Pancreas (tissue), 10 donors: Measurements from ENCODE around the gene JKAMP. TPM values are rescaled to one million over a fixed set of nuclear protein-coding genes. Genes with fewer than 3 reads are reported as not detected.

ENCODE experiments used
- ATAC-seq, 4 donors: fragments of 200-7000 bp; cut with Tn5 transposase; one replicate each; pipeline versions ENCODE4 v1.8.0 to v1.9.1; 2020; ENCODE audit warnings: mild to moderate bottlenecking in 4 of 4, moderate library complexity in 4 of 4
- DNase-seq, 6 donors: peaks; one replicate each; pipeline ENCODE4 v3.0.0-alpha.2; 2020
- FAIRE-seq: peaks from 2 replicates; lab custom pipeline; 2012; peaks lifted over from hg19 to GRCh38; lab: Jason Lieb, UNC
- H3K27ac ChIP-seq, 4 donors: fragments of 200-600 bp; sonication (generic); 1 replicate in 3 of 4; 2 replicates in 1 of 4; pipeline versions ENCODE4 v1.5.0 to v1.8.0; 2020
- H3K27me3 ChIP-seq, 4 donors: fragments of 200-600 bp; one replicate each; pipeline ENCODE4 v1.8.0; 2021
- H3K36me3 ChIP-seq, 3 donors: fragments of 200-600 bp; sonication (generic) in 1 of 3; one replicate each; pipeline versions ENCODE4 v1.5.0 to v1.8.0; 2020 to 2021
- H3K4me1 ChIP-seq, 3 donors: fragments of 200-600 bp; one replicate each; pipeline ENCODE4 v1.8.0; 2021
- H3K4me3 ChIP-seq, 4 donors: fragments of 200-600 bp; sonication (generic) in 2 of 4; one replicate each; pipeline versions ENCODE4 v1.5.0 to v1.8.0; 2020 to 2021
- H3K9me3 ChIP-seq, 4 donors: fragments of 200-600 bp; one replicate each; pipeline ENCODE4 v1.8.0; 2021
- WGBS, 2 donors: extraction: QIAGEN DNeasy Blood & Tissue Kit; methylation state at CpG; one replicate each; pipeline ENCODE4 v1.1.7; 2013; 5-methylcytosine and 5-hydroxymethylcytosine counted together
- intact Hi-C, 3 donors: fragments of 100-400 bp; cut with DNase I; formaldehyde crosslinking; loops; one replicate each; pipeline versions ENCODE4 v1.11.1 to v1.14.2; 2022
- polyA plus RNA-seq, 2 donors: library from polyadenylated mRNA; stranded (reverse); fragments of 200-250 nt; gene quantifications; one replicate each; pipeline ENCODE4 v1.2.3, GENCODE V29; 2013
- total RNA-seq, 6 donors: library from RNA; stranded (reverse); fragmentation: NEBNext Ultra II Directional in 4 of 6; extraction: Animal tissue kit (Norgen Biotek cat#: 25700) in 4 of 6; gene quantifications; one replicate each; pipeline versions ENCODE4 v1.2.1 to v1.2.4, GENCODE V29; 2021 to 2023
- TF ChIP-seq, protein P1 (sequence below), 4 donors: fragments of 200-600 bp; sonication (generic) in 3 of 4; IDR thresholded peaks; one replicate each; pipeline versions ENCODE4 v1.5.0 to v1.8.0; 2021; ENCODE audit warnings: antibody characterized with exemption in 4 of 4
- donor health status: healthy with polysubstance abuse.
- donor health status: DM: no; HTN: no; CAD: no; lungs with moderate emphysema.
- donor health status: DM: no; HTN: no; CAD: no.
- donor health status: control.
- donor health status: control.
- donor health status: Bipolar disorder and iron deficiency.
- donor health status: DM: yes; HTN: yes; CAD: no.
- donor health status: DM: no; HTN: no; CAD: no.
- donor health status: DM: no; HTN: no; CAD: no.
- donor health status: DM: yes; HTN: yes; CAD: no.

The JKAMP gene
- total and polyA plus RNA-seq, 8 donors: 7.7 to 32.1 (median 13.9) TPM

DNA sequence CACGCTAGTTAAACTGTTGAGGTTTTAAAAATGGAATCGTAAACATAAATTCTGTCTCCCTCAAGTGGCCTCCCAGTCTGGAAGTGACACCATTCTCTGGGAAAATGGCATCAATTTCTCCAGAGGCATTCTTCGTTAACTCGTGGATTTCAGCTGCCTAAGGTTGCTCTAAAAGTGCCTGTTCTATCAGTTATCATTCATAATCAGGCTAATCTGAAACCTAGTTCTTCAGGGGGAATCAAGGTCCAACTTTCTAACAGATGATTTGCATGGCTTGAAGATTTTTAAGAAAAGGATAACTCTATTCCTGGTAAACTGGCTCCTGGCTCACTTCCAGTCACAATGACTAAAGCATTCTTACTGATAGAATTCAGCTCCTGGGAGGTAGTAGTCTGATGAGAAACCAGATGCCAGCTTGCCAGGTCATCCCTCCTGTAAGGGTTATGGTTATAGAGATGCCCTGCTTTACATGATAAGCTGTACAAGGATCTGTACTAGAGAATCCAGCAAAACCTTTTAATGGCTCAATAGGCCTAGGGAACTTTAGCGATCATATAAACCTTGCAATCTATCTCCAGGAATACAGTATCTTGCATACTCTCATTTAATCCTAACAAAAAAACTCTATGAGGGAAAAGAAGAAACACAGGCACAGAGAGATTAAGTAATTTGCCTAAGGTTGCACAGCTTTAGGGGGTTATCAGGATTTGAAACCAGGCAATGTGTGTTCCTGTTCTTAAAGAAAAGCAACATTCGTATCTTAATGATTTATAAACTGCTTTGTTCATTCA lies 1.6 kb upstream of the JKAMP start:
- 50 to 62% methylated on average over 6 of the region's 6 CpGs for WGBS, 2 donors
- ATAC-seq (no peak), FAIRE-seq (no peak), DNase-seq (peak in 3 of 6 donors; percentile 16 to 37 (median 29))
- Histone ChIP-seq H3K36me3 (peaks cover 0 to 2% (median 0%) of the 10 kb centered on the region in 3 donors), H3K4me1 (peaks cover 18 to 36% (median 30%) of the 10 kb centered on the region in 3 donors), H3K4me3 (peak overlapping the region in 3 of 4 donors; percentile 74 to 84 (median 75)), H3K9me3 (no peaks in the 10 kb centered on the region), H3K27me3 (no peaks in the 10 kb centered on the region), H3K27ac (peak overlapping the region in 2 of 4 donors; percentile 24 to 29)
- TF ChIP-seq, protein P1, sequence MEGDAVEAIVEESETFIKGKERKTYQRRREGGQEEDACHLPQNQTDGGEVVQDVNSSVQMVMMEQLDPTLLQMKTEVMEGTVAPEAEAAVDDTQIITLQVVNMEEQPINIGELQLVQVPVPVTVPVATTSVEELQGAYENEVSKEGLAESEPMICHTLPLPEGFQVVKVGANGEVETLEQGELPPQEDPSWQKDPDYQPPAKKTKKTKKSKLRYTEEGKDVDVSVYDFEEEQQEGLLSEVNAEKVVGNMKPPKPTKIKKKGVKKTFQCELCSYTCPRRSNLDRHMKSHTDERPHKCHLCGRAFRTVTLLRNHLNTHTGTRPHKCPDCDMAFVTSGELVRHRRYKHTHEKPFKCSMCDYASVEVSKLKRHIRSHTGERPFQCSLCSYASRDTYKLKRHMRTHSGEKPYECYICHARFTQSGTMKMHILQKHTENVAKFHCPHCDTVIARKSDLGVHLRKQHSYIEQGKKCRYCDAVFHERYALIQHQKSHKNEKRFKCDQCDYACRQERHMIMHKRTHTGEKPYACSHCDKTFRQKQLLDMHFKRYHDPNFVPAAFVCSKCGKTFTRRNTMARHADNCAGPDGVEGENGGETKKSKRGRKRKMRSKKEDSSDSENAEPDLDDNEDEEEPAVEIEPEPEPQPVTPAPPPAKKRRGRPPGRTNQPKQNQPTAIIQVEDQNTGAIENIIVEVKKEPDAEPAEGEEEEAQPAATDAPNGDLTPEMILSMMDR (IDR thresholded peaks at IDR 0.05): no peak
- intact Hi-C loops: no loop called here

DNA sequence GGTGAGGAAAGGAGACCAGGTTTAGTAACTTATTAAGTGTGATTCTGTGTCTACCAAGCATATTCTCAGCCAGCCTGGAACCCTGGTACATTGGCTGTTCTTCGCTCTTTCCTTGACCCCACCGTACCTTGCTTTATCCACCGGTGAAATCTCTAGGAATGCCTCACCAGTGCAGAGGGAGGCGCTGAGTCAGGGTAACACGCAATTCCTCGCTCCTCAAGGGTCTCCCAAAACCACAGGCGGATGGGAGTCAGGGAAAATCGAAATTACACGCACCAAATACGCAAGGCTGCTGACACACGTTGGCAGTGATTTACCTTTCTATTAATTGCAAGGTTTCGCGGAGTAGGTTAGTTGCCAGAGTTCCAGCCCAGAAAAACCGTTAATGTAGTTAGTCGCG lies 954 bp upstream of the JKAMP start:
- Histone ChIP-seq H3K27me3 (no peaks in the 10 kb centered on the region), H3K9me3 (no peaks in the 10 kb centered on the region), H3K27ac (peak overlapping the region; percentile 81 to 95 (median 93)), H3K4me1 (peaks cover 18 to 36% (median 30%) of the 10 kb centered on the region in 3 donors), H3K36me3 (peaks cover 0 to 4% (median 0%) of the 10 kb centered on the region in 3 donors), H3K4me3 (peak overlapping the region; percentile 68 to 84 (median 74))
- intact Hi-C loops: no loop called here
- TF ChIP-seq, protein P1 (IDR thresholded peaks at IDR 0.05): no peak
- DNase-seq: peak in 1 of 6 donors; percentile 7
- WGBS, 2 donors: 1 to 2% methylated on average over 16 of the region's 16 CpGs
- ATAC-seq: peak; percentile 1 to 7 (median 2)
- no peak for FAIRE-seq

DNA sequence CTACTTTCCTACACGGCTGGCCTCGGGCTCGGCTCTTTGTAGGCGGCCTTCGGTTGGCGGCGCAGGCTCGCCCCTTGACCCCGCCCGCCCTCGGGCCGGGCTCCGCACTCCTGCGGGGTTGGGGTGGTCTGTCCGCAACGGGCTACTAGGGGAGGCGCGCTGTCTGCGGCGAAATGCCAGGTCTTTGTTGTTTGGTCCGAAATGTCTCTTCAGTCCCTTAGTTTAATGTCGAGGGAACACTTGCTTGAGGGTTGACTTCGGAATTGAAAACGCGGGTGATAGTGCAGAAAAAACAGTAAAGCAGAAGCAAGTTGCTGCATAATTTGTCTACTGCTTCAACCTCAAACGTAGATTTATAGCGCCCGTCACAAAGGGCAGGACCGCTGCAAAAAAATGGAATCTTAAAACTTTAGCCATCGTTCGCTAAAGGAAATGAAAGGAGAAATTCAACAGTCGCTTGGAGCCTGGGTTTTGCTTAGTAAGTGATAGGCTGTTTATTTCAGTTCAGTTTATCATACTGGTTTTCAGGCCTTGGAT lies 390 bp downstream of the JKAMP start:
- DNase-seq (no peak), ATAC-seq (peak; percentile 36 to 64 (median 58)), FAIRE-seq (no peak)
- peak overlapping the region; percentile 81 to 95 (median 93) for H3K27ac ChIP-seq
- 0 to 1% methylated on average over 25 to 32 of the region's 32 CpGs for whole genome bisulfite sequencing, 2 donors
- no peaks in the 10 kb centered on the region for H3K27me3 ChIP-seq
- H3K4me3 ChIP-seq: peak overlapping the region; percentile 68 to 84 (median 74)
- intact Hi-C loops: no loop called here
- peaks cover 0 to 4% (median 0%) of the 10 kb centered on the region in 3 donors for H3K36me3 ChIP-seq
- no peaks in the 10 kb centered on the region for H3K9me3 ChIP-seq
- peaks cover 18 to 36% (median 30%) of the 10 kb centered on the region in 3 donors for H3K4me1 ChIP-seq
- TF ChIP-seq, protein P1 (IDR thresholded peaks at IDR 0.05): no peak

DNA sequence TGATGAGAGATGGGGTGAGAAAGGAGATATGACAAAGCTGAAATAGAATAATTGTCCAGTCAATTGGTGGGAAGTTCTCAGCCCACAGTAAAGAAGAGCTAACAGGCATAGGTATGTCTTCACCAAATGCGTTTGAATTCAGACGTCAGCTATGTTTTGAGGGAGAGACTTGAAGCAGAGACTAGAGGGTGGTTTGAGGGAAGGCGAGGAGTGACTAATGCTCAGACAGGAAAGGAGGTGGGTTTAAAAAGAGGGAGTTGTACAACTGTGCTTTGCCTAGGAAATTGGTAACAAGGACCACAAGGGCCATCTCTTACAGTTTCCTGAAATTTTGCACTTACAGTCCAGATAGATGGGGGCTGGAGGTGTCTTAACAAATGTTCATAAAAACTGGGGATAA lies 6.4 kb downstream of the JKAMP start:
- intact Hi-C loops: no loop called here
- Histone ChIP-seq H3K9me3 (no peaks in the 10 kb centered on the region), H3K27ac (no peak overlapping the region), H3K36me3 (peaks cover 0 to 10% (median 0%) of the 10 kb centered on the region in 3 donors), H3K4me3 (no peak overlapping the region), H3K27me3 (no peaks in the 10 kb centered on the region), H3K4me1 (peaks cover under 1 to 14% (median 9%) of the 10 kb centered on the region in 3 donors)
- DNase-seq (no peak), ATAC-seq (no peak), FAIRE-seq (no peak)
- 89 to 95% methylated on average over 3 of the region's 3 CpGs for WGBS, 2 donors
- TF ChIP-seq, protein P1 (IDR thresholded peaks at IDR 0.05): no peak
